Stomach (tissue), 9 donors: ENCODE data around the gene SCRT2. TPM values are rescaled to one million over a fixed set of nuclear protein-coding genes. Genes with fewer than 3 reads are reported as not detected.

Source experiments
- DNase-seq, 2 donors: peaks; one replicate each; pipeline versions ENCODE4 v3.0.0 to v3.0.0-alpha.2; 2013 to 2019
- H3K27ac ChIP-seq, 5 donors: fragments of 200-600 bp in 4 of 5; sonication (generic) in 4 of 5; one replicate each; pipeline ENCODE4 v1.5.1; 2013 to 2019; ENCODE audit warnings: mild to moderate bottlenecking in 1 of 5, moderate library complexity in 1 of 5
- H3K27me3 ChIP-seq, 3 donors: fragments of 200-600 bp; sonication (generic); one replicate each; pipeline ENCODE4 v1.5.1; 2017 to 2019; ENCODE audit warnings: mixed run types in 1 of 3
- H3K36me3 ChIP-seq, 4 donors: fragments of 200-600 bp; sonication (generic); 1 replicate in 3 of 4; 2 replicates in 1 of 4; pipeline ENCODE4 v1.5.1; 2016 to 2019
- H3K4me1 ChIP-seq, 4 donors: fragments of 200-600 bp; sonication (generic); one replicate each; pipeline ENCODE4 v1.5.1; 2016 to 2019
- H3K4me3 ChIP-seq, 4 donors: fragments of 200-600 bp; sonication (generic) in 3 of 4; one replicate each; pipeline ENCODE4 v1.5.1; 2016 to 2019; ENCODE audit warnings: mild to moderate bottlenecking in 1 of 4
- H3K9me3 ChIP-seq, 4 donors: fragments of 200-600 bp; sonication (generic); one replicate each; pipeline ENCODE4 v1.5.1; 2016 to 2019
- EP300 ChIP-seq: sonication (generic); formaldehyde crosslinking; IDR thresholded peaks from one replicate; pipeline ENCODE4 v1.6.1; 2017; ENCODE audit warnings: antibody characterized with exemption
- POLR2A ChIP-seq, 4 donors: fragments of 450-650 bp; IDR thresholded peaks; one replicate each; pipeline ENCODE4 v1.6.1; 2016; ENCODE audit warnings: antibody characterized with exemption in 4 of 4, control low read depth in 2 of 4, mild to moderate bottlenecking in 1 of 4, moderate library complexity in 1 of 4
- POLR2AphosphoS5 ChIP-seq, 3 donors: sonication (generic); formaldehyde crosslinking; IDR thresholded peaks; one replicate each; pipeline ENCODE4 v1.6.1; 2016; ENCODE audit warnings: antibody characterized with exemption in 3 of 3
- WGBS, 5 donors: extraction: QIAGEN DNeasy Blood & Tissue Kit in 3 of 5; methylation state at CpG; one replicate each; pipeline versions ENCODE4 v1.1.5 to v1.1.7; 2013 to 2018; 5-methylcytosine and 5-hydroxymethylcytosine counted together
- intact Hi-C: fragments of 100-400 bp; cut with DNase I; formaldehyde crosslinking; loops from one replicate; pipeline ENCODE4 v1.15.1; 2023; ENCODE audit warnings: low total_unique reads
- polyA plus RNA-seq, 3 donors: library from polyadenylated mRNA; stranded (reverse); fragments of 200-250 nt; gene quantifications; one replicate each; pipeline ENCODE4 v1.2.3, GENCODE V29; 2013
- total RNA-seq, 5 donors: library from RNA; depleted of rRNA; stranded (reverse); fragments of >200 nt; gene quantifications; one replicate each; pipeline versions ENCODE4 v1.1.0 to v1.2.3, GENCODE V29; 2014 to 2016
- TF ChIP-seq, protein P1 (sequence below), 7 experiments: fragments of 450-650 bp in 4 of 7; fragments of 200-600 bp in 3 of 7; sonication (generic) in 3 of 7; IDR thresholded peaks; one replicate each; pipeline ENCODE4 v1.5.1; 2016 to 2019; ENCODE audit warnings: antibody characterized with exemption in 7 of 7, control low read depth in 2 of 7, mild to moderate bottlenecking in 1 of 7
- donor health status: healthy with polysubstance abuse.
- donor health status: Bipolar disorder and iron deficiency.
- donor health status: healthy.

SCRT2 gene
- total and polyA plus RNA-seq, 8 donors: not detected

DNA sequence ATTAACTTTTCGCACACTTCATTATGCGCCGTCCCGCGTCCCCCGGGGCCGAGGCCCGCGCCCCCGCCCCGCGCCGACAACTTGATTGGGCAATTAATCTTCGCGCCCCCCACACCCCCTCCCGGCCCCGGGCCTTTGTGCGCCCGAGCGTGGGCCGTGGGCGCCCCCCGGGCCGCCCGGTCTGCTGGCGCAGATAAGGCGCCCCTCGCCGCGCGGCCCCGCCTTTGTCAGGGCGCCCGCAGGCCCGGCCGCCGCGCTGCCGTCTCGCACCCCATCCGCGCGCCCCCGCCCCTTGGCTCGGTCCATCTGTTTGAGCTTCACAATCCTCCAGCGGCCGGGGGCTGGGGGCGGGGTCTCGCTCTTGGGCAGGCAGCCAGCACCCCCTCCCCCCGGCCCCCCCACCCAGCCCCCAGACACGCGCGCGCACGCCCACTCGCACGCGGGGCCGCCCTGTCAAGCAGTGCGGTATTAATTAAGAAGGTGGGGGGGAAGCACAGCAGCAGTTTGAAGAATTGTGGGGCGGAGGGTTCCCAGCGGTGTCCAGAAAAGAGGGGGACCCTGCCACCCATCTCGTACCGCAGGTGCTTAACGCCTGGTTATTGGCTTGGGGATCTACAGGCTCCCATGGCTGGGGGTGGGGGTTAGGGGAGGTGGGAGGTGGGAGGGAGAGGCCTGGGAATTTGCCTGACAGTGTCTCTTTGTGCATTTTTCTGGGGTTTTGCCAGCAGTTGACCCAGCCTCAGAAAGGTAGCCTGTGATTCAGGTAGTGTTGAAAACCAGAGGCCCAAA, 34.6 kb upstream of the SCRT2 start:
- no peak overlapping the region for H3K27ac ChIP-seq
- peak overlapping the region in 2 of 4 donors; percentile 16 to 23 for H3K4me3 ChIP-seq
- peaks cover 0 to 61% (median 33%) of the 10 kb centered on the region in 3 donors for H3K27me3 ChIP-seq
- H3K9me3 ChIP-seq: peaks cover 0 to 19% (median 14%) of the 10 kb centered on the region in 4 donors
- intact Hi-C loops: no loop called here
- peaks cover 0 to 13% (median 10%) of the 10 kb centered on the region in 4 donors for H3K4me1 ChIP-seq
- TF ChIP-seq EP300: no peak
- TF ChIP-seq, protein P1, sequence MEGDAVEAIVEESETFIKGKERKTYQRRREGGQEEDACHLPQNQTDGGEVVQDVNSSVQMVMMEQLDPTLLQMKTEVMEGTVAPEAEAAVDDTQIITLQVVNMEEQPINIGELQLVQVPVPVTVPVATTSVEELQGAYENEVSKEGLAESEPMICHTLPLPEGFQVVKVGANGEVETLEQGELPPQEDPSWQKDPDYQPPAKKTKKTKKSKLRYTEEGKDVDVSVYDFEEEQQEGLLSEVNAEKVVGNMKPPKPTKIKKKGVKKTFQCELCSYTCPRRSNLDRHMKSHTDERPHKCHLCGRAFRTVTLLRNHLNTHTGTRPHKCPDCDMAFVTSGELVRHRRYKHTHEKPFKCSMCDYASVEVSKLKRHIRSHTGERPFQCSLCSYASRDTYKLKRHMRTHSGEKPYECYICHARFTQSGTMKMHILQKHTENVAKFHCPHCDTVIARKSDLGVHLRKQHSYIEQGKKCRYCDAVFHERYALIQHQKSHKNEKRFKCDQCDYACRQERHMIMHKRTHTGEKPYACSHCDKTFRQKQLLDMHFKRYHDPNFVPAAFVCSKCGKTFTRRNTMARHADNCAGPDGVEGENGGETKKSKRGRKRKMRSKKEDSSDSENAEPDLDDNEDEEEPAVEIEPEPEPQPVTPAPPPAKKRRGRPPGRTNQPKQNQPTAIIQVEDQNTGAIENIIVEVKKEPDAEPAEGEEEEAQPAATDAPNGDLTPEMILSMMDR (IDR thresholded peaks at IDR 0.05): no peak
- no peak for TF ChIP-seq POLR2A (IDR thresholded peaks at IDR 0.05)
- no peak for TF ChIP-seq POLR2AphosphoS5 (IDR thresholded peaks at IDR 0.05)
- peak; percentile 20 to 61 for DNase-seq
- H3K36me3 ChIP-seq: no peaks in the 10 kb centered on the region
- 6 to 15% (median 10%) methylated on average over 21 to 65 of the region's 65 CpGs for WGBS, 5 donors

DNA sequence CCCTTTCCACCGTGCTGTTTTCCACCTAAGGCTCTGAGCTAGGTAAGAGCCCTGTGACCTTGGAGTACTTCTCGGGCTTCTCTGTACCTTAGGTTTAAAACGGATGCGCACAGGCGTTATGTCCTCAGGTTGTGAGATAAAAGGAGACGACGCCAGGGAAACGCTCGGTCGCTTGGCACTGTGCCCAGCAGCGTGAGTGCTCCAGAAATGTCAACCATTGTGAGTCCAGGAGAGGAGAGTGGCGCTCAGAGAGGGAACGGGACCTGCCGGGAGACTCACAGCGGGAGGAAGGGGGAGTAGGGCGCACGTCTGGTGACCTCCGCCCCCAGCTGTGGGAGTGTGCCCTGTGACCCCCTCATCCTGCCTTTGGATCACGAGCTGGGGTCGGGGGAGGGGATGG, 33.8 kb upstream of the SCRT2 start:
- H3K9me3 ChIP-seq: peaks cover 0 to 19% (median 14%) of the 10 kb centered on the region in 4 donors
- peaks cover 0 to 63% (median 33%) of the 10 kb centered on the region in 3 donors for H3K27me3 ChIP-seq
- peaks cover 0 to 13% (median 10%) of the 10 kb centered on the region in 4 donors for H3K4me1 ChIP-seq
- DNase-seq: peak; percentile 56 to 64
- H3K4me3 ChIP-seq: no peak overlapping the region
- intact Hi-C loops: no loop called here
- H3K36me3 ChIP-seq: no peaks in the 10 kb centered on the region
- WGBS, 5 donors: 5 to 23% (median 20%) methylated on average over 10 to 20 of the region's 20 CpGs
- TF ChIP-seq, protein P1 (IDR thresholded peaks at IDR 0.05): no peak
- H3K27ac ChIP-seq: no peak overlapping the region

DNA sequence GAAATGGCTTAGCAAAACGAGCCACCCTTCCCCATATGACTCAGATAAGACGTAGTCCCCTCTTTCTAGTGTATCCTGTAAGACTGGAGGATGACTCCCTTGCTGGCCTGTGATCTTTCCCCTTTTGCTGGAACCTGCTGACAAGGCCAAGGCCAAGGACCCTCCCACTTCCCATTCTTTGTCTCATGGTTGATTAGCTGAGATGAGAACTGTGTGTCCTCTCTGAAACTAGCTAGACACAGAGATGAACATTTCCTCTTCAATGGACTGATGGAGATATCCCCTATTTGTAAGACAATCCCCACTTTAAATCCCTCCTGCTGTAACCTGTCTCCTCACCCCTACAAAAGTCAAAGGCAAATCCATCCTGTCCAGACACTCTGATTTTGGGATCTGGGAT, 33.4 kb upstream of the SCRT2 start:
- H3K36me3 ChIP-seq: no peaks in the 10 kb centered on the region
- no peak overlapping the region for H3K4me3 ChIP-seq
- peaks cover 0 to 63% (median 33%) of the 10 kb centered on the region in 3 donors for H3K27me3 ChIP-seq
- peaks cover 0 to 17% (median 12%) of the 10 kb centered on the region in 4 donors for H3K9me3 ChIP-seq
- 57 to 82% (median 68%) methylated on average over 2 of the region's 2 CpGs for WGBS, 5 donors
- TF ChIP-seq EP300 (no peak), POLR2AphosphoS5 (IDR thresholded peaks at IDR 0.05) (no peak), POLR2A (IDR thresholded peaks at IDR 0.05) (no peak)
- TF ChIP-seq, protein P1 (IDR thresholded peaks at IDR 0.05): no peak
- H3K4me1 ChIP-seq: peaks cover 0 to 13% (median 10%) of the 10 kb centered on the region in 4 donors
- no peak overlapping the region for H3K27ac ChIP-seq
- DNase-seq: no peak
- intact Hi-C loops: no loop called here

DNA sequence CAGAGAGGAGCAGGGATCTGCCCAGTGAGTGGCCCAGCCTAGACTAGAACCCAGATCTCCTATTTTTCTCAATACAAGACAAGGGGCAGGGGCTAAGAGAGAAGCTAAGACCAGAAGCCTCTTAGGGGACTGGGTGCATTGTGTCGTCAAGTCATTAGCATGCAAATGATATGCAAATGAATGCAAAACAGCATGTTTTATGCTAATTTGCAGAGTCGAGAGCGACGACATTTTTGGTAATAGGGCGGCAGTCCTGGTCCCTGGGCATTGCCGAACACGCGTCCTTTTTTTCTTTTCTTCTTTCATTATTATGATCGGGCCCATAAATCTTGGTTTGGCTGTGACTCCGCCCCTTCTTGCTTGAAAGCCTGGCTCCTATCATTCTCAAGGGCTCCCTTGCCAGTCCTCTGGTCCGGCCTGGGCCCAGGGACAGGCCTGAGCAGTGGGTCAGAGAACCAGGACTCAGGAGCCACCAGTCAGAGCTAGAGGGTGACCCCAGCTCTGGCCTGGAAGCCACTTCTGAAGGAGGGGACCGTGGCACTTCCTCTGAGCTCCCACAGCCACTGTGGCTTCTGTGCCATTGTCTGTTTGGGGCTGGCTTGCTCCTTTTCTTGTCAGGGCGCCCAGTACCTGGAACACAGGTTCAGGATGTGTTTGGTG, 32.0 kb upstream of the SCRT2 start:
- H3K36me3 ChIP-seq: no peaks in the 10 kb centered on the region
- peaks cover 0 to 9% (median under 1%) of the 10 kb centered on the region in 4 donors for H3K9me3 ChIP-seq
- H3K4me3 ChIP-seq: no peak overlapping the region
- no peak overlapping the region for H3K27ac ChIP-seq
- peaks cover 0 to 65% (median 33%) of the 10 kb centered on the region in 3 donors for H3K27me3 ChIP-seq
- intact Hi-C loops: no loop called here
- peaks cover 0 to 13% (median 10%) of the 10 kb centered on the region in 4 donors for H3K4me1 ChIP-seq
- TF ChIP-seq EP300 (no peak), POLR2A (IDR thresholded peaks at IDR 0.05) (no peak), POLR2AphosphoS5 (IDR thresholded peaks at IDR 0.05) (no peak)
- TF ChIP-seq, protein P1 (IDR thresholded peaks at IDR 0.05): no peak
- 87 to 92% (median 87%) methylated on average over 13 of the region's 13 CpGs for WGBS, 5 donors
- peak in 1 of 2 donors; percentile 10 for DNase-seq
